Activated CD8-positive, alpha-beta memory T cell treated with anti-CD3 and anti-CD28 coated beads for 36 hours (primary cell): Measurements from ENCODE around the gene DNAH10. TPM values are rescaled to one million over a fixed set of nuclear protein-coding genes. Genes with fewer than 3 reads are reported as not detected.

Experiments
- CTCF ChIA-PET: fragments of 350-600 bp; sonication (Branson Sonifier 250); formaldehyde crosslinking; loops from one replicate; lab custom pipeline; 2021; ENCODE audit warnings: antibody characterized with exemption; lab: Charles Lee
- POLR2A ChIA-PET: fragments of 350-600 bp; sonication (Branson Sonifier 250); formaldehyde crosslinking; loops from one replicate; lab custom pipeline; 2021; ENCODE audit warnings: antibody characterized with exemption; lab: Charles Lee
- total RNA-seq, 2 experiments: library from RNA; stranded (reverse); gene quantifications; one replicate each; pipeline ENCODE4 v1.2.3, GENCODE V29; 2021

DNAH10 gene
- total RNA-seq, 2 experiments from 2014 or later = 0.06 to 0.15 TPM

- POLR2A ChIA-PET = no interaction called here
These were observed 200.4 kb downstream of the DNAH10 start for GRCh38 chr12:123962513-123962912.

GRCh38 chr12:123963821-123964220 is 201.7 kb downstream of the DNAH10 start:
- CTCF ChIA-PET = no interaction called here
- POLR2A ChIA-PET = interaction anchor here (1.0 kb wide), 1 partner anchor 27 kb away, joined by 3 read pairs; no protein-coding TSS in a partner anchor

More at GRCh38 chr12:123962513-123962912, 200.4 kb downstream of the DNAH10 start:
- CTCF ChIA-PET = no interaction called here

GRCh38 chr12:123965382-123965781 is 203.3 kb downstream of the DNAH10 start:
- POLR2A ChIA-PET = interaction anchor here (0.6 kb wide), 1 partner anchor 391 kb away, joined by 8 read pairs; no protein-coding TSS in a partner anchor
- CTCF ChIA-PET = no interaction called here

DNA sequence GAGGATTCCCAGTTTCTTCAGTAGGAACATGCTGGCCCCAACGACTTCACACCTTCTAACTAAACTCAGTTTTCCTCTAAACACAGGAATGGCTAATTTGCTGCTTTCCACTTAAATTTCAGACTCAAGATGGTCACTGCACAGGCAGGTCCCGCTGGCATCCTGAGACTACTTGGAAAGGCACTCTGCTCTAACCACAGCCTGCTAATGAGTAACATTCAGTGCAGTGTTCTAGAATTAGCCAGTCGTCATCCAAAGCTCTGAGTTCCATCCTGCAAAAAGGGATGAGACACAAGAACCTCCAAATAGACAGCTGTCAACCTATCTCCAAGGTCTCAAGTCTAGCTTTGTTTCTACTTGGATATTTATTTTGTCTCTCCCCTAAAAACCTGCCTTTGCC is 204.5 kb downstream of the DNAH10 start:
- ChIA-PET CTCF (interaction anchor here (1.2 kb wide), 1 partner anchor 9 kb away, joined by 3 read pairs; no protein-coding TSS in a partner anchor), POLR2A (no interaction called here)

GRCh38 chr12:123967121-123967586 is 205.1 kb downstream of the DNAH10 start:
- POLR2A ChIA-PET = no interaction called here
- CTCF ChIA-PET = interaction anchor here (1.2 kb wide), 1 partner anchor 9 kb away, joined by 3 read pairs; no protein-coding TSS in a partner anchor

- CTCF ChIA-PET = interaction anchor here (1.1 kb wide), 1 partner anchor 13 kb away, joined by 4 read pairs; no protein-coding TSS in a partner anchor
- POLR2A ChIA-PET = interaction anchor here (0.7 kb wide), 1 partner anchor 948 kb away, joined by 5 read pairs; no protein-coding TSS in a partner anchor
These were observed 209.3 kb downstream of the DNAH10 start for GRCh38 chr12:123971449-123971769.

DNA sequence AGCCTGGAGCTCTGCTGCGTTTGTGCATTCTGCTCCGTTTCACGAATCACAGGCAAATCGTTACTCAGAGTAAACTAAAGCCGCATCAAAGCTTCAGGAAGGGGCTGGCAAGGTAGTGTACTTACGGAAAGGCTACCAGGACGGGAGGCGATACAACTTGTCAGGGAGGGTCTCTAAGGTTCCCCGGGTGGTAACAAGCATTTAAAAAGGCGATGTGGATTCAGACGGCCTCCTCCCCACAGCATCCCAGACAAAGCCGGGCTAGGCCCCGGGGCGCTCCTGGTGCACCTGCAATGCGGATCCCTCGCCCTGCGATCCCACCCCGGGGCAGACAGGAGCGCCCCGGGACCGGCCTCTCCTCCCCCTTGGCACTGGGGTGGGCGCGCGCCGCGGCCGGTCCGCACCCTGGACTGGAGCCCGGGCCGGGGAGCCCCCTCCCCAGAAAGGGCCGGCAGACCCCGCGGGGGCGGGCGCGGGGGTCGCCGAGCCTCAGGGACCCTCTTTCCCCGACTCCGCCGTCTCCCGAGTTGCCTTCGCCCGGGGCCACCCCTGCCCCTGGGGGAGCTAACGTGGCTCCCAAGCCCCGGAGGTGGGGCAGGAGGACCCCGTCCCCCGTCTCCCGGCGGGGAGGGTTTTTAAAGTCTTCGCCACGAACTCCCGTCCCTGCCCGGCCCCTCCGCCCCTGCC is 209.8 kb downstream of the DNAH10 start:
- POLR2A ChIA-PET = interaction anchor here (0.7 kb wide), 1 partner anchor 948 kb away, joined by 5 read pairs; no protein-coding TSS in a partner anchor
- CTCF ChIA-PET = interaction anchor here (0.7 to 1.1 kb wide), 2 partner anchors 12 to 66 kb away, joined by 3 to 4 read pairs; no protein-coding TSS in a partner anchor

DNA sequence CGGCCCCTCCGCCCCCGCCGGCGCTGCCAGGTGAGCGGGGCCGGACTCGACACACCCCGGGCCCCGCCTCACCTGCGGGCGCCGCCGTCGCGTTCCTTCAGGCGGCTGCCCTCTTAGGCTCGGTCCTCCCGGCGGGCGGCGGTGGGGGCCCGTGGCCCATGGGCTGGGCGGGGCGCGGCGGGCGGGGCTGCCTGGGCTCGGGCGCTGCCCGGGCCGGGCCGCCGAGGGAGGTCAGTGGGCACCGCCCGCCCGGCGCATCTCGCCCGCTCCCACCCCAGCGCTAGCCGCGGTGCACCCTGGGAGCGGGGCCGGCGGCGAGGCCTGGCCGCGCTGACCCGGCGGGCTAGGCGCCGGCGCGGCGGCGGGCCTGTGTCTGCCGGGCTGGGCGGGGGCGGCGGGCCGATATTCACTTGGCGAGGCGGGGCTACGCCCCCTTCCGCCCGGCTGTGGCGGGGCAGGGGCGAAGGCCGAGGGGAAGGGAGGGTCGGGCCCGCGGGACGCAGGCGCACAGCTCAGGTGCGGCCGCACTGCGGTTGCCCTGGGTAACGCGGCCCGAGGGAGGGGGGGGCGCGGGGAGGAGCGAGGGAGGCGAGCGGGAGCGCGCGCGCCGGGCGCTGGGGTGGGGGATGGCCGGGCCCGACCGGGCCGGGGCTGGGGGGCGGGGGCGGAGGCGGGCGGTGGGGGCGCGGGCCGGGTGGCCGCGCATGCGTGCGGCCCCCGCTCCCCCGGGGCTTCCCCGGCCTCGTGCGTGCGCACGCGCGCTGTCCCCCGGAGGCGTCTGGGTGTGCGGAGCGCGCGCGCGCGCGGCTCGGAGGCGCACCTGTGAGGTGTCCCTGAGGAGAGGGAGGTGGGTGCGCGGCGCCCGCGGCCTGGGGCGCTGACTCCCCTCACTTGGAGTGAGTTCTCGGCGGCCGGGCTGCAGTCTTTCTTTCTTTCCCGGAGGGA is 210.6 kb downstream of the DNAH10 start, which contains the start of the genes CCDC92 and ZNF664:
CCDC92 (minus strand) TSS at position 375 of the 945 bp plus-strand sequence. CDS start 28,526 bp downstream, outside the sequence.
ZNF664 (plus strand) TSS at position 759 of the 945 bp plus-strand sequence. CDS start 38,930 bp downstream, outside the sequence.
- ChIA-PET CTCF (interaction anchor here (0.7 kb wide), 1 partner anchor 67 kb away, joined by 3 read pairs; no protein-coding TSS in a partner anchor), POLR2A (no interaction called here)

- CTCF ChIA-PET = no interaction called here
These were observed 211.6 kb downstream of the DNAH10 start for GRCh38 chr12:123973552-123974341.

DNA sequence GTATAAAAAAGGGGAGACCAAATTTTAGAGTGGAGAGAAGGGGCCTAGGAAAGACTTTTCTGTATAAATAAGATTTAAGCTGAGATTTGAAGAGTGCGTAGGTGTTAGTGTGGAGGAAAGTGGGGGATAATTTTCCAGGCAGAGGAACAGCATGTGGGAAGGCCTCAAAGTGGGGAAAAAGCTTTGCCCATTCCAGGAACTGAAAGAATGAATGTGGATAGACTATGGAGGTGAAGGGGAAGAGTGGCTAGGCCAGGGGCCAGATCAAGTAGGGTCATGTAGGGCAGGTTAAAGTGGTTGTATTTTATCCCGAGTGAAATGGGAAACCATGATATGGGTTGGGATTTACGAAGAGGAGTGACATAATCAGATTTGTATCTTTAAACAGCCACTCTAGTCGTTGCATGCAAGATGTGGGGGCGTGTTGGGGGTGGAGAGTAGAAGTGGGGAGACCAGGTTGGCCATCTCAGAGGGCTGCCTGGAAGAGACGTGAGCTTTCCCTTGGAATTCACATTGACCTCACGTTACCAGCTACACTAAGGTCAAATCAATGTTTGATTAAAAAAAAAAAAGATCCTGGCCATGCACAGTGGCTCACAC is 214.2 kb downstream of the DNAH10 start:
- POLR2A ChIA-PET = interaction anchor here (0.6 kb wide), 1 partner anchor 300 kb away, joined by 10 read pairs; no protein-coding TSS in a partner anchor

More at GRCh38 chr12:123973552-123974341, 211.6 kb downstream of the DNAH10 start:
- POLR2A ChIA-PET = no interaction called here

GRCh38 chr12:123979566-123979965 is 217.5 kb downstream of the DNAH10 start:
- ChIA-PET POLR2A (no interaction called here), CTCF (no interaction called here)

More for the DNA sequence above, 214.2 kb downstream of the DNAH10 start:
- CTCF ChIA-PET = interaction anchor here (0.6 to 0.9 kb wide), 3 partner anchors 9 to 344 kb away, joined by 3 to 4 read pairs (median 4); no protein-coding TSS in a partner anchor

DNA sequence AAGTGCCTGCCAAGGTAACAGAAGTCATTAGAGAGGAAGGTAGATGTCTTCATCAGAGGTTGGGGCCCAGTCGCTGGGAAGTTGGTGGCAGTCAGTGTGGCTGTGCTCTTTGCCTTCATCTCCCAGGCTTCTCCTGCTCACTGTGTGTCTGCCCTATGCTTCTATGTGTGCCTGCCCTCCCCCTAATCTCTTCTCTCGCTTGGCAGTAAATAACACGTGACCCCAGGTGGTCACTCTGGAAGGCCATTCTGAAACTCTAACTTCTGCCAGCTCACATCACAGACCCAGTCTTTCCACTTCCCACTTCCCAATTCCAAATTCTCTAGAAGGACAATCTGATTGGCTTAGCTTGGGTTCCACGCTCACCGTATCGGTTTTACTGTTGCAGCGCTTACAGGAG is 220.2 kb downstream of the DNAH10 start:
- ChIA-PET CTCF (interaction anchor here (0.9 to 5.1 kb wide), 2 partner anchors 78 to 399 kb away, joined by 3 to 29 read pairs; no protein-coding TSS in a partner anchor), POLR2A (no interaction called here)

DNA sequence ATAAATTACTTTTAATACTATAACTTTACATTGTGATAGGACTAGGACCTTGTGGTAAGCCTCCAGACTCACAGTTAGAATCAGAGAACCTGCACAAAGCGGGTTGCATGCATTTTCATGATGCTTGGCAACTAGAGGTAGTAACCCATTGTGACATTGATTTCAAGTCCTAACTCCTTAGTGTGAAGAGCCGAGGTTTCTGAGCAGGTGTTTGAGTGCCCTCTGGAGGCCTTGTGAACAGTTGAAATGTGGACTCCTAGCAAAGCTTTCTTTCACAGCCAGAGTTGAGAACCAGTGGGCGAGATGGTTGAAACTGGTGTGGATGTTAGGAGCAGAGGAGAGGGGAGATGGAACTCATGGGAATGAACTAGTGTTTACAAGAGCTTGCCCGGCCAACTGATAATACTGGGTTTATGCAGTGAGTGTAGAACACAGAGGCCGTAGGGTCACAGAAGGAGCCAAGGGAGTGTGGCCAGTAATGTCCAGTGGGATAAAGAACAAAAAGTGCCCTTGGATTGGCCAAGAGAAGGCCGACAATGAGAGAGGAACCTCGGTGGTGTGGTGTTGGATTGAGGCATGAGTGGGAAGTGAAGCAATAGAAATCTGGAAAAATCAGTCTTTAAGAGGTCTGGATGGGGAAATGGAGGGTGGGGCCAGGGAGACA is 221.9 kb downstream of the DNAH10 start:
- CTCF ChIA-PET = interaction anchor here (0.8 to 5.1 kb wide), 6 partner anchors 12 to 168 kb away, joined by 3 to 29 read pairs (median 4); no protein-coding TSS in a partner anchor
- POLR2A ChIA-PET = interaction anchor here (0.7 kb wide), 1 partner anchor 11 kb away, joined by 3 read pairs; no protein-coding TSS in a partner anchor

- ChIA-PET POLR2A (interaction anchor here (0.7 kb wide), 1 partner anchor 11 kb away, joined by 3 read pairs; no protein-coding TSS in a partner anchor), CTCF (interaction anchor here (0.8 to 5.1 kb wide), 6 partner anchors 11 to 175 kb away, joined by 3 to 29 read pairs (median 4); no protein-coding TSS in a partner anchor)
These were observed 222.8 kb downstream of the DNAH10 start for GRCh38 chr12:123984903-123985302.
